ENCODE measurements around the gene GRAMD1B.
A peak's percentile ranks its signal among the peaks of the same experiment; 100 is the strongest.

Gene GRAMD1B

DNA sequence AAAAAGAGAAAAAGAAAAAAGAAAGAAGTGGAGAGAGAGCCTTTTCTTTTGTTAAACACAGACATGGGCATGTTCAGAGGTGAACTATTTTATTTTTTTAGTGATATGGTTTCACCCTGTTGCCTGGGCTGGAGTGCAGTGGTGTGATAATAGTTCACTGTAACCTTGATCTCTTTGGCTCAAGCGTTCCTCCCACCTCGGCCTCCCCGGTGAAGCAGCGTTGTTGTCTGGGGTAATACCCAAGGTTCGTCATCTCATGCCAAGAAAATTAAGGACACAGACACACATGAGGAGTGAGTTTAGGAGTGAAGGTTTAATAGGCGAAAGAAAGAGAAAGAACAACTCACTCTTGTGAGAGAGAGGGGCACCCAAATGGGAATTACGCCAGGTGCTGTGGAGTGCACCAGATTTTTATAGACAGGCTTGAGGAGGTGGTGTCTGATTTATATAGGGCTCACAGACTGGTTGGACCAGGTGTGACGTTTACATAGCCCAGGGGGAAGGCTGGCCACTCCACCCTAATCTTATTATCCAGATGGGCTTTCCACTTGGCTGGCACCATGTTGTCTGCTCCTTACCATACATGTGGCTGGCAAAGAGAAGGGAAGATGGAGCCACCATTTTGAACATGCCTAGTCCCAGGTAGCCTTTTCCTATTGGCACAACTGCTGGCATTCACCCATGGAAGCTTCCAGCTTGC is 42.3 kb downstream of the GRAMD1B start:
- no peak for DNase-seq (ENCODE audit: low read depth, low spot score)
- no peak overlapping the region for H3K27ac ChIP-seq

DNA sequence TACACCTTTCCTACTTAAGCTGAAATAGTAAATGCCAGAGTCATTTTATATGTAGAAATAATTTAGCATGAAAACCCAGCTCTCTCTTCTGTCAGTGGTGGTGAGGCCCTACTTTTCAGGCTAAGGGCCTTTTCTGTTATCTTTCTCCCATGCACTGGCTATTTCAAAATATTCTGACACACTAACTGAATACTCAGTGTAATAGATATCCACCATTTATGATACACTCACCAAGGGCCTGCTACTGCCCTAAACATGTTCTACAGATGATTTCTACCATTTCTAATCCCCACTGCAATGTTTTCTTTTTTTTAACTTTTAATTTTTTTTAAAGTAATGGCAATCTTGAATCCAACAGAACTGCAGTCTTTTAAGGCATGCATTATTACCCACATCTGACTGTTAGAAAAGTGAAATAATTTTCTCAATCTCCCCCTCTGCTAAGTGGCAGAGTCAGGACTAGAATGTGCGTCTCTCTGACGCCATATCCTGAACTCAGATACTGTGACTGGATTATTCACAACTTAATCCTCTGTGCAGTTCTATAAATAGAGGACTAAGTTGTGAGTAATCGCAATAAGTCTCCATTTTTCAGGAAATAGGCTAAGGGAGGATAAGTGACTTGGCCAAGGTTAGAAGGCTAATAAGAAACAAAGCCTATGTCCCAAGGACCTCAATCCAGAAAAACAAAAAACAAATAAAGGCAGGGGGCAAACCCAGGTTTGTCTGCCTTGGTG is 44.0 kb downstream of the GRAMD1B start:
- DNase-seq (ENCODE audit: low read depth, low spot score): peak; percentile 46
- H3K27ac ChIP-seq: peak overlapping the region; percentile 42

DNA sequence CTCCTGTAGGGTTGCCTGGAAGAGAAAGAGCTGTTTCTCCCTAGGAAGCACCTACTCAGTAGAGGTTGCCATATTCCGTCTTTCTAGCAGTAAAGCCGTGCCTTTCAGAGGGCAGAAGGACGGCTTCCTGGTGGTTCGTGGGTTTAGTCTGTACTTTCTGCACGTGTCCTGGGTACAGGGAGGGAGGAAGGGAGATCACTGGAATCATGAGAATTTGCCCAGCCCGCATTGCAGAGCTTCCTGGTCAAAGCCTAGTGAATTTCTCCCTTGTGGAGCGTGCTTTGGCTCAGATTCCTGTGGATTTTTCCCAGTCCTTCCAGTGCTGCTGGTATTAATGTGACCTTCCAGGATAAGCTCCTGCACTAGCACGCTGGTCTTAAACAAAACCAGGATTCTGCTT is 44.9 kb downstream of the GRAMD1B start:
- no peak for DNase-seq (ENCODE audit: low read depth, low spot score)
- H3K27ac ChIP-seq: peak overlapping the region; percentile 42

DNA sequence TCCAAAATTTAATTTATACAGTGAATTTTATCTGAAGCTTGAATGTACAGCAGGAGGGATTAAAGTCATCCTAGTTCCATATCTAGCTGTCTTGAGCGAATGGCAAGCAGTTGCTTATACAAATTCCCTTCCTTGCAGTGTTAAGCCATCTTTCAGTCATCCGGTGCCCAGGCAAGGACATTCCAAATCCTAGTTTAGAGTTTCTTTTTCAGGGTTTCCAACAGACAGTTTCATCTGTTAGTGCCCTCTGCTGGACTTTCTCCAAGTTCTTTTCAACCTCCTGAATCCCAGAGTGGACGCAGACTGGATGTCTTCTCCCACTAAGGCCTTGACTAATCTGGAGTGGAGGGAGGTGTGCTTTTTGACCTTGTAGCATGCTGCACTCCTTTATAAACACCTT is 45.4 kb downstream of the GRAMD1B start:
- H3K27ac ChIP-seq: no peak overlapping the region
- DNase-seq (ENCODE audit: low read depth, low spot score): no peak

DNA sequence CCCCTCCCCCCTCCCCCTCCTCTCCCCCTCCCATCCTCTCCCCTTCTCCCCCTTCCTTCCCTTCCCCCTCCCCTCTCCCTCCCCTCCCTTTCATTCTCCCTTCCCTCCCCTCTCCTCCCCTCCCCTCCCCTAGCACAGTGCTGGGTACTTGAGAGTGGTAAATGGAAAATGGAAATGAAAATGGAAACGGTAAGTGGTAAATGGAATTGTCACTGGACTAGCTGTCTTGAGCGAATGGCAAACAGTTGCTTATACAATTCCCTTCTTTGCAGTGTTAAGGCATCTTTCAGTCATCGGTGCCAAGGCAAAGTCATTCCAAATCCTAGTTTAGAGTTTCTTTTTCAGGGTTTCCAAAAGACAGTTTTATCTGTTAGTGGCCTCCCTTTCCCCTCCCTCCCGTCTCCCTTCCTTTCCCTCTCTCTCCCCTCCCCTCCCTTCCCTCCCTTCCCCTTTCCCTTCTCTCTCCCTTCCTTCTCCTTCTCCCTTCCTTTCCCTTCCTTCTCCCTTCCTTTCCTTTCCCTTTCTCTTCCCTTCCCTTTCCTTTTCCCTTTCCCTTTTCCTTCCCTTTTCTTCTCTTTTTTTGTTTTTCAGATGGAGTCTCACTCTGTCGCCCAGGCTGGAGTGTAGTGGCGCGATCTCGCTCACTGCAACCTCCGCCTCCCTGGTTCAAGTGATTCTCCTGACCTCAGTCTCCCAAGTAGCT is 47.3 kb downstream of the GRAMD1B start:
- DNase-seq (ENCODE audit: low read depth, low spot score): no peak
- H3K27ac ChIP-seq: no peak overlapping the region

DNA sequence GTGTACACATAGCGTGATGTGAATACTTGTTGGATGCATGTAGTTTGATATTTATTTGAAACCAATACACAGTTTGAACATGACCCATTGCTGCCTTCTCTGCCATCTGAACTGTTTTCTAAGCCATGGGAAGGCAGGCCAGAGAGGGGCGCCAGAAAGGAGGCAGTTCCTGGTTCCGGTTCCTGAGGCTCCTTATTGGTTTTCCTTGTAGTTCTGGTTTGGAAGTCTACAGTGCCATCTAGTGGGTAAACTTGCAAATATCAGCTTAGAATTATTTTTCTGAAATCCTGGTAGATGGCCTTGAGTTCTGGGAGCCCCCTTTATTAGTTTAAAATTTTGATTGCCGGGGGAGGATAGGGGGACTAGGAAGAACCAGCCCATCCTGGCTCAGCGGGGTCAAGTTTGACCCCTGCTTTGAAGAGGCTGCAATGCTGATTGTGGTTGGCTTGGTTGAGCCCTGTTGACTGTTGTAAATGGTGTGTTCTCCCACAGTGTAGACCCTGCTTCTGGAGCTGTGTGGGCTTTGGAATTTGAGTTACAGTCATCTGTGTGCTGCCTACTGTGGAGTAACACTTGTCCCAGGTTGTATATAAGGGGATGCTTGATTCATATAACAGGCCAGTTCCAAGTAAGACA is 48.4 kb downstream of the GRAMD1B start:
- no peak overlapping the region for H3K27ac ChIP-seq
- DNase-seq (ENCODE audit: low read depth, low spot score): no peak

DNA sequence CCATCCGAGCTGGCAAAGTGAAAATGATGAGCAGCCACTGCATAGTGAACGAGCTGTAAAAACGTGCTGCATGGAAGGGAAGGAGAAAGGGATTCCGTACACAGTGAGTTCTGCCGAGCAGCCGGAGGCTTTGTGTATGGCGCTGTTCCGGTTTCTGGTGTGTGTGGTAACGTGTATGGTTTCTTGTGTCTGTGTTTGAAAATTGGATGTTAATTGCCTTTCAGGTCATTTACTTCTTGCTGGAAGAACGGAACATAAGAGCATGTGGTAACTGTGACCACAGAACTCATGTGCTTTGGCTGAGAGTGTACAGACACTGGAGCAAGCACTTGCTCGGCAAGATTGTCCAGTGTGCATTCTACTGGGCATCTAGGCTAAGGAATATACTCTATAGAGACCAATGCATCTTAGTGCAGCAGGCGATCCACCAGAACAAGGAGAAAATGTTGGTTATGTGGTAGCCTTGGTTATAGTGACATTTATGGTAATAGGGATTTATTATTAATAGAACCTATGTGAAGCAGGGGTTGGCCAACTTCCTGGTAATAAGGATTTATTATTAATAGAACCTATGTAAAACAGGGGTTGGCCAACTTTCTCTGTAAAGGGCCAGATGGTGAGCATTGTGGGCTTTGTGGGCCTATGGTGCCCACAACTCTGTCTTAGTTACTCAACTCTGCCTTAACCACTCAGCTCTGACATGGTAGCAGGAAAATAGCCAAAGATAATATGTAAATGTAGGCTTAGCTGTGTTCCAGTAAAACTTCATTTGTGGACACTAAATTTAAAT is 49.2 kb downstream of the GRAMD1B start:
- DNase-seq (ENCODE audit: low read depth, low spot score): no peak
- H3K27ac ChIP-seq: no peak overlapping the region

DNA sequence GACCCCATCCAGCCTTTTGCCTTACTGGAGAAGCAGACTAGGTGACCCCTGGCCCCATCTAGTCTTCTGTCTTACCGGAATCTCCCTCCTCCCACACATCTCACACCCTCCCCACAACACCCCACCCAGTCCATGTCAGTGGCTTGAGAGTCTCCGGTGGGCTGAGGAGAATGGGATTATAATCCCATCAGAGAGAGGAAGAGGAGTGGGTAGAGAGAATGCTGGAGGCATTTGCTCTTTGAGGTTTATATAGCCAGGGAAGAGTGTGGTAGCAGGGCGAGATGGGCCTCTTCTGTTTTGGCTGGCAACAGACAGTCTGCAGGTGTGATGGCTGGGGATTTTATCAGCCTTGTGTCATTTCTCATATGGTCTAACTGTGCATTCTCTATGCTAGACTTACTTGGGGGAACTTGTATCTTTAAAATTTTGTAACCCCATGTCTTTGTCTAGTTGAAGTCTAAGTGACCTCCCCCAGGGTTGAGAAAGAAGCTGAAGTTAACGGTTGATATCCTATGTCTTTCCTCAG is 50.3 kb downstream of the GRAMD1B start:
- H3K27ac ChIP-seq: no peak overlapping the region
- DNase-seq (ENCODE audit: low read depth, low spot score): no peak

DNA sequence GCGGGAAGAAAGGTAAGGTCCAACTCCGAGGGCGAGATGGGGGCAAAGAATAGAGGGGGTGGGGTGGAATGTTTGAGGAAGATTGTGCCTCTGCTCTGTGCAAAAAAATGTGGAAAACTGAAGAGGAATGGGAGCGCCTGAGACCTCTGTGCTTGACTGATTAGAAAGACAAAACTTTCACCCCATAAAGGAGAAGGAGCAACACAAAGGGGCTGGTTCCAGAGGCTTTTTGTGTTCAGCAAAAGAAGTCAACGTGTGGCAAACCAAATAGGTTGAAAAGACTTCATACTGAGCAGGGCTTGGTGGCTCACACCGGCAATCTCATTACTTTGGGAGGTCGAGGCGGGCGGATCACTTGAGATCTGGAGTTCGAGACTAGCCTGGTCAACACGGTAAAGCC is 50.8 kb downstream of the GRAMD1B start:
- no peak for DNase-seq (ENCODE audit: low read depth, low spot score)
- H3K27ac ChIP-seq: no peak overlapping the region

DNA sequence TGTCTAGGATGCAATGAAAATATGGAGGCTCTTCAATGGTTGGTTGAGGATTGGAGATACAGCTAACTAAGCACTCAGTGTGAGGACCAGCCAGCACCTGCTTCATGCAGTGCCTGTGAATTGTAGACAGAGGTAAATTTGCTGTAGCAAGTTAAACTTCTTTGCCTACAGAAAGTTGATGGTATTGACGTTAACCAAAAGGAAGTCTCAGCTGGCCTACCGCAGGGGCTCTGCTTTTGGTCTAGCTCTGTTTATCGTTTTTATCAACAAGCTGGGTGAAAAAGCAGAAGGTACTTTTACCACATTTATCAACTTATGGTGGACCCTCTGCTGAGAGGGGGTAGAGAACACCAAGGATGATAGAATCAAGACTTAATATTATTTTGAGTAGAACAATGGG is 51.6 kb downstream of the GRAMD1B start:
- no peak for DNase-seq (ENCODE audit: low read depth, low spot score)
- H3K27ac ChIP-seq: no peak overlapping the region

DNA sequence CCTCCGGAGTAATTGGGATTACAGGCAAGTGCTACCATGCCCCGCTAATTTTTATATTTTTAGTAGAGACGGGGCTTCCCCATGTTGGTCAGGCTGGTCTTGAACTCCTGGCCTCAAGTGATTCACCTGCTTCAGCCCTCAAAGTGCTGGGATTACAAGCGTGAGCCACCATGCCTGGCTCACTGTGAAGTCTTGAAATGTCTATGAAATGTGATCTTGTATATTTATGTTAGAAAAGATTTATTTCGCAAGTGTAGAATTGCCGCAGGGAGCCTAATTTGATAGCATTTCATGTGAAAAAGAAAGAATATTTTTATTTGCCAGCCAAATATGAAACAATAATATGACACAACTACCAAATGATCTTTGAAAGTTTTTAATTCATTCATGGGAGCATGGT is 52.1 kb downstream of the GRAMD1B start:
- no peak overlapping the region for H3K27ac ChIP-seq
- no peak for DNase-seq (ENCODE audit: low read depth, low spot score)

DNA sequence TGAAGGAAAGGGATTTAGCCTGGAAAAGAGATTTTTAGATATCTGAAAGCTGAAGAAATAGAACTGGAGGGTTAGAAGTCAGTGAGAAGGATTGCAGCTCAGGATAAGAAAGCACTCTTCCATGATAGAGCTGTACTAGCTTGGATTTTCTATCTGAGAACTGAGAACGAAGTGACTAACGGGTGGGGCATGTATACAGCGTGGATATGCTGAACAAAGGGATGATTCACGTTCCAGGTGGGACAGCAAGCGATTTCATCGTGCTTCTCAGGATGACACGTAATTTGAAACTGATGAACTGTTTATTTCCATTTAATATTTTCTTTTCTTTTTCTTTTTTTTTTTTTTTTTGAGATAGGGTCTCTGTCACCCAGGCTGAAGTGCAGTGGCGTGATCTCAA is 53.0 kb downstream of the GRAMD1B start:
- DNase-seq (ENCODE audit: low read depth, low spot score): peak; percentile 54
- peak overlapping the region; percentile 25 for H3K27ac ChIP-seq

DNA sequence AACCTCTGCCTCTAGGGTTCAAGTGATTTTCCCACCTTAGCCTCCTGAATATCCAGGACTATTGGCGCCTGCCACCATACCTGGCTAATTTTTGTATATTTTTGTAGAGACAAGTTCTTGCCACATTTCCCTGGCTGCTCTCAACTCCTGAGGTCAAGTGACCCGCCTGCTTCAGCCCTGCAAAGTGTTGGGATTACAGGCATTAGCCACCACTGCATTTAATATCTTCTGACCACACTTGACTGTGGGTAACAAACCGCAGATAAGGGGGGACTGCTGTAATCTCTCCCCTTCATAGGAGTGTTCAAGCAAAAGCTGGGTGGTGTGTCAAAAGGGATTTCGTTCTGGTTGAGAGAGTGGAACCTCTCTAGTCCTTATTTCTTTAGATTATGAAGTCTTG is 53.4 kb downstream of the GRAMD1B start:
- no peak for DNase-seq (ENCODE audit: low read depth, low spot score)
- peak overlapping the region; percentile 25 for H3K27ac ChIP-seq

DNA sequence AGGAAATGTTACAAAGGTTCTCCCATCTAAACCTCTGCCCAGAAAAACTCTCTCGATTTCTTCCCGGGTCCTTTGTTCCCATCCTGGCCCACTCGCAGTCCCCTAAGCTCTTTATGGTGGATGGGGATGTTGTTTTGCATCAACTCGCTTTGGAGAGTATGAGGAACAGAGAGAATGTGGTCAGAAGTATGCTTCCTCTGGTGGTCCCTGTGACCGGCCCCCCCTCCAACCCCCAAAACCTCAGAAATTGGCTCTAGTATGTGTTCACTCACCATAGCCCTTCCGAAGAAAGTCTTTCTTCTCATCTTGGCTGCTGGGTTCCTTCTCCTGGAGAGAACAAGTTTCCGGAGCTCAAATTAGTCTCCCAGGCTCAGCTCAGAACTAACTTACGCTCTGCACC is 54.4 kb downstream of the GRAMD1B start:
- no peak overlapping the region for H3K27ac ChIP-seq
- no peak for DNase-seq (ENCODE audit: low read depth, low spot score)

DNA sequence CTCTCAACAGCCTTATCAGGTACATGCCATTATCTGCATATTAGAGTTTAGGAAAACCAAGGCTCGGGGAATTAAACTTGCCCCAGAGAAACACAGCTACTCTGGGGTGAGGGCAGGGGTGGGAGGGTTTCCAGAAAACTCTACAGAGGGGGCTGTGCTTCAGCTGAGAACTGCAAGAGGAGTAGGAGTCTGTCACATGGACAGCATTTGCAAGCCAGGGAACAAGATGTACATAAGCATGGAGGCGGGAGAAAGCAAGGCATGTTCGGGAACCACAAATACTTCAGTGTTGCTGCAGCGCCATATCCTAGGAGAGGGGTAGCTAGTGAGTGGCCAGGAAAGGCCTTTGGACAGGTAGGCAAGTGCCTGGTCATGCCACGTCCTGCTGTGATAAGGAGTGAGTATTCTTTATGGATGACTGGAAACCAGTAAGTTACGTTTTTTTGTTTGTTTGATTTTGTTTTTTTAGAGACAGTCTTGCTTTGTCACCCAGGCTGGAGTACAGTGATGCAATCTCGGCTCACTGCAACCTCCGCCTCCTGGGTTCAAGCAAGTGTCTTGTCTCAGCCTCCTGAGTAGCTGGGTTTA is 57.2 kb downstream of the GRAMD1B start:
- no peak for DNase-seq (ENCODE audit: low read depth, low spot score)
- H3K27ac ChIP-seq: no peak overlapping the region

DNA sequence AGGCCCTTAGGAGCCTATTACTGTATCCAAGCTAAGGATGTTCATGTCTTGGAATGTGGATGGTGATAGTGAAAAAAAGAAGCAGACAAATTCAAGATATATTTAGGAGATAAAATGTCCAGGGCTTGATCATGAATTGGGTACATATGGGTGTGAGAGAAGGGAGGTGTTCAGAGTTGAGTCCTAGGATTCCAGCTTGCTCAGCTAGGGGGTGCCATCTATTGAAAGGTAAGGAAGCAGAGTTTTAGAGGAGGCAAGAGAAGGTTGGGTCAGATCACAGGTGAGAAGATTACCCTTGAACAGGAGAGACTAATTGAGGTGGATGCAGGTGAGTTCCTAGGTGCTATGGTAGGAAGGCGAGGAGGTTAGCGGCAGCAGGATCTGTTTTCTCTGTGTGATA is 60.5 kb downstream of the GRAMD1B start:
- DNase-seq (ENCODE audit: low read depth, low spot score): no peak

DNA sequence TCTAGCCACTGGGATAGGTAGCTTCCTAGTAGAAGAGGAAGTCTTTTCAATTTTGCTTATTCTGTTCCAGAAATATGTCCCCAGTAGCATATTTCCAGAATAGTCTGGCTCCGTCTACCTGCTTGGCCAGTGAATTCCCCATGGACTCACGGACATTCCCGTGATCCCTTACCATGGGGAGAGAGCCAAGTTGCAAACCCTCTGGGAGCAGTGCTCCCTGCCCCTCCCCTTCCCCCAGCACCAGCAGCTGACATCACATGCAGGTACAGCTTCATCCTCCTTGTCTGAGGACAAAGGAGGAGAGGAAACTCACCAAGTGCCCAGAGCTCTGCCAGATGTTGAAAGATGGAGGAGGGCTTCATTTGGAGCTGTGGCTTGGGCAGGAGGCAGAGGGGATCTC is 61.2 kb downstream of the GRAMD1B start:
- DNase-seq (ENCODE audit: low read depth, low spot score): no peak
- no peak overlapping the region for H3K27ac ChIP-seq

More for the DNA sequence above, 60.5 kb downstream of the GRAMD1B start:
- no peak overlapping the region for H3K27ac ChIP-seq

DNA sequence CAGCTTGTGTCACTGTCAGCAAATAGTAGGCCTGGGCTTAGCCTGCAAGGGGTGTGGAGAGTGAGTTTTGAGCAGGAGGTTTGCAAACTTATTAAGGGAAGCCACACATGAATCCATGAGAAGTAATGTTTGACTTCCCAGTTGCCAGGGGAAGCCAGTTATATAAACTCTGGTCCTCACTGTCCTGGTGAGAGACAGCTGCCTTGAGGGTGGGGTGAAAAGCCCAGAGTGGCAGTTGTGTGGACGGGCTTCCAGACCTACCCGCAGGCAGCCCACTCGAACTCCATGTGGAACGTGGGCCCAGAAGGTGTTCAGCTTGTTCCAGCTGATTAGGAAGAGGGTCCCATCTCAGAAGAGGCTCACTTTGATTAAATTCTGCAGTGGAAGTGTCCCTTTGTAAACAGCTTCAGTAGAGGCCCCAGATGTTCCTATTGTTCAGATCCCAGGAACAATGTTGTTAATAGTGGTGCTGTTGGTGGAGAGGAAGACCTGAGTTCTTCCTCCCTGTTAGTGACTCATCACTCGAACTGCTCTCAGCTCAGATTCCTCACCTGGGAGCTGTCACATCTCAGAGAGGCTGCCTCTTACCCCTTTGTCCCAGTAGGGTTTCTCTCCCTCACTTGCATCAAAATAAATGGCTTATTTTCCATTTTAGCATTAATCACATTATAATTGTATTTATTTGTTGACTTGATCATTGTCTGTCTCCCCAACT is 63.4 kb downstream of the GRAMD1B start:
- DNase-seq (ENCODE audit: low read depth, low spot score): no peak
- no peak overlapping the region for H3K27ac ChIP-seq
